GM12874 (cell line): Measurements from ENCODE around the gene PRICKLE1.

Experiments used
- TF ChIP-seq, protein P1 (sequence below): IDR thresholded peaks from 2 replicates; pipeline ENCODE4 v1.5.1; 2011; ENCODE audit warnings: low read depth, mild to moderate bottlenecking, control low read depth, low read length, moderate library complexity; ENCODE audit not compliant: insufficient read depth

PRICKLE1 gene

GRCh38 chr12:42482748-42483520, 106.6 kb downstream of the PRICKLE1 start:
- TF ChIP-seq, protein P1, sequence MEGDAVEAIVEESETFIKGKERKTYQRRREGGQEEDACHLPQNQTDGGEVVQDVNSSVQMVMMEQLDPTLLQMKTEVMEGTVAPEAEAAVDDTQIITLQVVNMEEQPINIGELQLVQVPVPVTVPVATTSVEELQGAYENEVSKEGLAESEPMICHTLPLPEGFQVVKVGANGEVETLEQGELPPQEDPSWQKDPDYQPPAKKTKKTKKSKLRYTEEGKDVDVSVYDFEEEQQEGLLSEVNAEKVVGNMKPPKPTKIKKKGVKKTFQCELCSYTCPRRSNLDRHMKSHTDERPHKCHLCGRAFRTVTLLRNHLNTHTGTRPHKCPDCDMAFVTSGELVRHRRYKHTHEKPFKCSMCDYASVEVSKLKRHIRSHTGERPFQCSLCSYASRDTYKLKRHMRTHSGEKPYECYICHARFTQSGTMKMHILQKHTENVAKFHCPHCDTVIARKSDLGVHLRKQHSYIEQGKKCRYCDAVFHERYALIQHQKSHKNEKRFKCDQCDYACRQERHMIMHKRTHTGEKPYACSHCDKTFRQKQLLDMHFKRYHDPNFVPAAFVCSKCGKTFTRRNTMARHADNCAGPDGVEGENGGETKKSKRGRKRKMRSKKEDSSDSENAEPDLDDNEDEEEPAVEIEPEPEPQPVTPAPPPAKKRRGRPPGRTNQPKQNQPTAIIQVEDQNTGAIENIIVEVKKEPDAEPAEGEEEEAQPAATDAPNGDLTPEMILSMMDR, result peak; percentile 95

- TF ChIP-seq, protein P1, result no peak
Measured at GRCh38 chr12:42482041-42482747, 107.4 kb downstream of the PRICKLE1 start.

GRCh38 chr12:42481368-42481767, 108.2 kb downstream of the PRICKLE1 start:
- TF ChIP-seq, protein P1, result no peak

- TF ChIP-seq, protein P1, result no peak
Measured at GRCh38 chr12:42477941-42478340, 111.6 kb downstream of the PRICKLE1 start.

- TF ChIP-seq, protein P1, result 0 out of 2 replicates have a peak, but pooled peaks have one; percentile 3
Measured at GRCh38 chr12:42475106-42475505, 114.4 kb downstream of the PRICKLE1 start.

DNA sequence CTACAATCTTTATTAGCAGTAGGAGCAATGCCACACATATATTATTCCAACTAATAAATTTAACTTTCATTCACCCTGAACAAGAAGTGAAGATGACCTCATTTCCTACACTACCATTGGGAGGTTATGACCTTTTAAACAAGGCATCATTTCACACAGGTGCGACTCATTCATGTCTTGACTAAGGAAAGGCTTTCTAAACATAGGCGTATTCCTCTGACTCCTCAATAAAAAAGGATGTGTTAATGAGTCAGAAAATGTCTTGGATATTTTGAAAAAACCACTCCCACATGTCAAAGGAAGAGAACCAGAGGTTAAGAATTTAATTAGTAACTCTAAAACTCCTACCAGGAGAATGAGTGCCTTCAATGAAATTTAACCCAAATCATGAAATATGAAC, 115.2 kb downstream of the PRICKLE1 start:
- TF ChIP-seq, protein P1, result no peak

DNA sequence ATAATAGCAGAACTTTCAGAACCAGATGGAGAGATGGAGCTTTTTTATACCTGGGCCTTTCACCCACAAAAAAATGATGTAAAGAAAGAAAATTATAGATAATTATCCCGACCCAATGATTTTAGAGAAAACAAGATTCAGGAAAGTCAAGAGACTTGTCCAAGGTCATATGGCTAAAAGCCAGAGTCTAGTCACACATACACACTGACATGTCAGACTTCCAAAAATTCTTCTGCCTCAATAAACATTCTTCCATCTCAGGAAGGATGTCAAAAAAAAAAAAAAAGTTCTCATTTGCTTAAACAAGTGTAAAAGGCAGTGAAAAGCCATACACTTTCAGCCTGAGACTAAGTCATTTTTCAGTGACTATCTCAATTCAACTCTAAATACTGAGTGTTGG, 116.0 kb downstream of the PRICKLE1 start:
- TF ChIP-seq, protein P1, result no peak
